ENCODE measurements around the gene C1R. TPM values are rescaled to one million over a fixed set of nuclear protein-coding genes. Genes with fewer than 3 reads are reported as not detected.

Gene C1R
- total RNA-seq, 1 experiment from 2014 or later: 19.0 TPM

DNA sequence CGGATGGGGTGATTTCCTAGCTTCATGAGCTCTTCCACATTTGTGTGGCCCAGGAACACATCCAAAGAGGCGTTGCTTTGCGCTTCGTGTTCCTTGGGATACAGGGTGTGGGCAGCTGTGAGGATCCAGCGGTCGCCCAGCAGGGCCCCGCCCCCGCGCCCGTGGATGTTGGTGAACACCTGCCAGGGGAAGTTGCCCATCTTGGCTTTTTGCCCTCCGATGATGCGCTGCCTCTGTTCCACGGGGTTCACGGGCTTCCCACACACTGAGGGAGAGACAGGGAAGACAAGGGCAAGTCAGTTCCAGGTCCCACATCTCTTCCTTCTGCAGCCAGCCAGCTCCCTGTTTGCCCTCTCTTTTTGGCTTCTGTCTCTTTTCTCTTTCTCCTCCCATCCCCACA is 11.2 kb downstream of the C1R start:
- no peak for DNase-seq (ENCODE audit: low read depth)
- in situ Hi-C loops (cut with HindIII; ENCODE audit: low pct_unique_long_range_greater_than_20kb, low sequenced_read_pairs): no loop called here

- peak; percentile 38 for DNase-seq (ENCODE audit: low read depth)
- in situ Hi-C loops (cut with HindIII; ENCODE audit: low pct_unique_long_range_greater_than_20kb, low sequenced_read_pairs): no loop called here
Measured at GRCh38 chr12:7079826-7080125, 12.5 kb downstream of the C1R start.

DNA sequence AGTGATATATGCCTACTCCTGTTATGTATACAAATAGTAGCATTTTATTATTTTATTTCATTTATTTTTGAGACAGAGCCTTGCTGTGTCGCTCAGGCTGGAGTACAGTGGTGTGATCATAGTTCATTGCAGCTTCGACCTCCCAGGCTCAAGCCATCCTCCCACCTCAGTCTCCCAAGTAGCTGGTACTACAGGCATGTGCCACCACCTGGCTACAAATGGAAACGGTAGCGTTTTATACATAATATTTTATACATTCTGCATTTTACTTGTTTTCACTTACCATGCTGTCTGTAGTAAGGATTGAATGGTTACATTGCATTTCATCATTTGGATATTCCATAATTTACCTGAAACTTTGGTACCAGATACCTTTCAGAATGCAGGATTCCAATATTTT is 14.1 kb downstream of the C1R start:
- in situ Hi-C loops (cut with HindIII; ENCODE audit: low pct_unique_long_range_greater_than_20kb, low sequenced_read_pairs): no loop called here
- no peak for DNase-seq (ENCODE audit: low read depth)

GRCh38 chr12:7076493-7076892 is 15.8 kb downstream of the C1R start:
- in situ Hi-C loops (cut with HindIII; ENCODE audit: low pct_unique_long_range_greater_than_20kb, low sequenced_read_pairs): no loop called here
- no peak for DNase-seq (ENCODE audit: low read depth)

DNA sequence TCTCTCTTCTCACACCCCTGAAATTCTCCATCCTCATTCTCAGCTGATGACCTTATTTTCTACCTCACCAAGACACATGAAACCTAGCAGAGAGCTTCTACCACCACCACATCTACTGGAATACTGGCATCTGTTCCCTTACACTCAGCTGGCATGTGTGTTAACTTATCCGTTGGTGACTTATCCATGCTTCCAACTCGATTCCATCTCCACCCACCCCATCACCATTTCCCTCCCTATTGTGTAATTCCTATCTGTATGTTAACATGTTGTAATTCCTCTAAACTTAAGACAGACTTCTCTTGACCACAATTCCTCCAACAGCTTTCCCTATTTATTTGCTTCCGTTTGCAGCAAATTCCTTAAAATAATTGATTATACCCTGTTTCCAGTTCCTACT is 16.3 kb downstream of the C1R start:
- in situ Hi-C loops (cut with HindIII; ENCODE audit: low pct_unique_long_range_greater_than_20kb, low sequenced_read_pairs): no loop called here
- DNase-seq (ENCODE audit: low read depth): no peak

GRCh38 chr12:7075518-7075917 is 16.7 kb downstream of the C1R start:
- in situ Hi-C loops (cut with HindIII; ENCODE audit: low pct_unique_long_range_greater_than_20kb, low sequenced_read_pairs): no loop called here
- no peak for DNase-seq (ENCODE audit: low read depth)

DNA sequence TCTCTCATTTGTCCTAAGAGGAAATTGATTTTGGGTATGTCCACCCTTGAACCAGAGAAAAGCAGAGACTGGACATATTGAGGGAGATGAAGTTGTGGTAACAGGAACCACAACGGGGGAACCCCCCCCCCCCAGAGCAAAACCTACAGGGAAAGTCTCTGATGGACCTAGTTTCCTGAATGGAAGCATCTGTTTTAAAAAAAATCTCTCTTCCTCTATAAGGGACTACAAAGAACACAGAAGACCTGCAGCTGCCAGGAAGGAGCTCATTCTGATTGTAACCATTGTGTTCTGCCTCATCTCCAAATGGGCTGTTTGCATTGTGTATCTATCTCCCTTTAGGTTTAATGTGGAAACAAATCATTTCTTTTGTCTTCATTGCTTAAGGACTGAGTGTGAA is 18.3 kb downstream of the C1R start:
- DNase-seq (ENCODE audit: low read depth): no peak
- in situ Hi-C loops (cut with HindIII; ENCODE audit: low pct_unique_long_range_greater_than_20kb, low sequenced_read_pairs): no loop called here

GRCh38 chr12:7072554-7072953 is 19.7 kb downstream of the C1R start:
- DNase-seq (ENCODE audit: low read depth): no peak
- in situ Hi-C loops (cut with HindIII; ENCODE audit: low pct_unique_long_range_greater_than_20kb, low sequenced_read_pairs): no loop called here

DNA sequence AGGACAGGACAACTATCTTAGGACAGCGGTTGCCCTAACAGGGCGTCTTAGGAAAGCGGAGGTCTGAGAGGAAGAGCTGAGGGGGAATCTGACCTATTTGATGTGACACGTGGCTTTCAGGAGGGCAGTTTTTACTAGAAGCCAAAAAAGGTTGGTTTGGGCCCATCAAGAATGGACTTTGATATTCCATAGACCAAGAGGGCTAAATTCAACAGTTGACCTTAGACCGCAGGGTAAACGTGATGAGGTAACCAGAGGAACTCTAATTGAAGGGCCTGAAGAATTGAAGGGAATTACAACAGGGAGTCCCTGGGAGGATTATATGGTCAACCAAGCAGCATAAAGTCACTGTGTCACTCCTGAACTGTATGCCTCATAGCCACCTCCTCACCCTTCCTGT is 20.2 kb downstream of the C1R start:
- in situ Hi-C loops (cut with HindIII; ENCODE audit: low pct_unique_long_range_greater_than_20kb, low sequenced_read_pairs): no loop called here
- DNase-seq (ENCODE audit: low read depth): no peak

GRCh38 chr12:7069386-7069785 is 22.9 kb downstream of the C1R start:
- DNase-seq (ENCODE audit: low read depth): no peak
- in situ Hi-C loops (cut with HindIII; ENCODE audit: low pct_unique_long_range_greater_than_20kb, low sequenced_read_pairs): no loop called here

DNA sequence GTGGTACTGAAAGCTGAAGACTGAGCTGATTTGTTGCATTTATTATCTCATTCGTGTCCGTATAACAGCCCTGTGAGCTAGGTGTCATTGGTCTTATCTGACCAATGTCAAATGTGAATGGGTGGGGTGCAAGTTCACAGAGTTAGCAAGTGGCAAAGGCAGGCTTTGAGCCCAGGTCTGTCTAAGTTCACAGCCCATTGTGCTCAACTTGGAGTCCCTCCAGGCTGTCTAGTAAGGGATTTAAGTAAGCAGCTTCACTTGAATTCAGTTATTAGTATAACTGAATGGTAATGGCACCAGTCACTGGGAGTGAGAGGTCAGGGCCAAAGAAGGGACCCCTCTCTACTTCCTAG is 23.3 kb downstream of the C1R start:
- in situ Hi-C loops (cut with HindIII; ENCODE audit: low pct_unique_long_range_greater_than_20kb, low sequenced_read_pairs): no loop called here
- no peak for DNase-seq (ENCODE audit: low read depth)

GRCh38 chr12:7068240-7068993 is 23.8 kb downstream of the C1R start:
- in situ Hi-C loops (cut with HindIII; ENCODE audit: low pct_unique_long_range_greater_than_20kb, low sequenced_read_pairs): no loop called here
- DNase-seq (ENCODE audit: low read depth): no peak

GRCh38 chr12:7067096-7067495 is 25.1 kb downstream of the C1R start:
- in situ Hi-C loops (cut with HindIII; ENCODE audit: low pct_unique_long_range_greater_than_20kb, low sequenced_read_pairs): no loop called here
- DNase-seq (ENCODE audit: low read depth): no peak

- in situ Hi-C loops (cut with HindIII; ENCODE audit: low pct_unique_long_range_greater_than_20kb, low sequenced_read_pairs): no loop called here
- no peak for DNase-seq (ENCODE audit: low read depth)
Measured at GRCh38 chr12:7066596-7066995, 25.6 kb downstream of the C1R start.

GRCh38 chr12:7065073-7065623 is 27.1 kb downstream of the C1R start:
- in situ Hi-C loops (cut with HindIII; ENCODE audit: low pct_unique_long_range_greater_than_20kb, low sequenced_read_pairs): no loop called here
- no peak for DNase-seq (ENCODE audit: low read depth)

DNA sequence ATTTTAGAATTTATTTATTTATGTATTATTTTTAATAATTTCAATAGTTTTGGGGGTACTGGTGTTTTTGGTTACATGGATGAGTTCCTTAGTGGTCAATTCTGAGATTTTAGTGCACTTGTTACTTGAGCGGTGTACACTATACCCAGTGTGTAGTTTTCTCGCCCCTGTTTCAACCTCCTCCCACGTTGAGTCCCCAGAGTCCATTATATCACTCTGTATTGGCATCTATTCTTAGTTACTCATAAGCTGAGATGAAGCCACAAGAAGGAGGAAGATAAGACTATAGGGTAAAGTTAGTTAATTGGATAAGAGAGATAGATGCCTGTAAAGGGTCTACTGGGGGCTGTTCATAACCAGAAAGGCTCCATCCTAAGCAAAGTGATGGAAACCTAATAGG is 27.7 kb downstream of the C1R start:
- no peak for DNase-seq (ENCODE audit: low read depth)
- in situ Hi-C loops (cut with HindIII; ENCODE audit: low pct_unique_long_range_greater_than_20kb, low sequenced_read_pairs): no loop called here

GRCh38 chr12:7061596-7061995 is 30.6 kb downstream of the C1R start:
- in situ Hi-C loops (cut with HindIII; ENCODE audit: low pct_unique_long_range_greater_than_20kb, low sequenced_read_pairs): no loop called here
- DNase-seq (ENCODE audit: low read depth): no peak

DNA sequence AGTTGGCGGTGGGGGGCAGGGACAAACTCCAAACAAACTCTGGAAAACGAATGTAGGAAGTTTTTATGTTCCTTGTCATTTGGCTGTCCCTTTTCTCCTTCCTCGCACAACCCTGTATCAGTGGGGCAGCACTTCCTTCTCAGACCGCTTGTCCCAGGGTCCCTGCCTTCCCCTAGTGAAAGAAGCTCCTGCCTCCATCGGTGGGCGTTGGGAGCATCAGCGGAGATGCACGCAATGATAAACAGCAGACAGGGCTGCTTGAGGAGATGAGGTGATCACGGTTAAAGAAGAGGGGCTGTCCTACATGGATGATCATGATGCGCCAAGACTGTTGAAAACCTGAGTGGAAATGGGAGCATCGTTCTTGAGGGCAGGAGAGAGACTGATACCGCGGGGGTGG is 31.1 kb downstream of the C1R start:
- in situ Hi-C loops (cut with HindIII; ENCODE audit: low pct_unique_long_range_greater_than_20kb, low sequenced_read_pairs): no loop called here
- DNase-seq (ENCODE audit: low read depth): no peak

DNA sequence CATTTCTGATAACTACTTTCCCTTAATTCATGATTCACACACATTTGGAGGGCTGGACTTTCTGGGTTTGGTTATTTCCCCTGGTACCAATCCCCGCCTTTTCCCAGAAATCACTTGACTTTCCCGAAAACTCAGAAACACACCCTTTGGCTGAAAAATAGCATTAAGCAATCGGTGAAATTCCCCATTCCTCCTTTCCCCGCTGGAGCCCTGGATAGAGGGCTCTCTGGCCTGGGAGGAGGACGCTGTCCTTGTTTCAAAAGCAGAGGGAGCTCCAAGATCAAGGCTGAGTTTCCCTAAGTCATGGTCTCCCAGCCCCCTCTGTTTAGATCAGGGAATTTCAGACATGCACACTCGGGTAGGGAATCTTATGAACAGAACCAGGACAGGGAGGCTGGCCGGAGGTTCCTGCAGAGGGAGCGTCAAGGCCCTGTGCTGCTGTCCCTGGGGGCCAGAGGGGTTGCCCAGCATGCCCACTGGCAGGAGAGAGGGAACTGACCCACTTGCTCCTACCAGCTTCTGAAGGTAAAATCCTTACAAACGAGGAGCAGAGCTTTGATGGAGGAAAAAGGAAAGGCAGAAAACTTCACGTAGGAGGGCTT is 31.8 kb downstream of the C1R start, which contains the start of gene C1S:
Gene C1S (plus strand): TSS at position 366 of the 602 bp plus-strand sequence. CDS start 1,195 bp downstream, outside the sequence.
- in situ Hi-C loops (cut with HindIII; ENCODE audit: low pct_unique_long_range_greater_than_20kb, low sequenced_read_pairs): no loop called here

DNA sequence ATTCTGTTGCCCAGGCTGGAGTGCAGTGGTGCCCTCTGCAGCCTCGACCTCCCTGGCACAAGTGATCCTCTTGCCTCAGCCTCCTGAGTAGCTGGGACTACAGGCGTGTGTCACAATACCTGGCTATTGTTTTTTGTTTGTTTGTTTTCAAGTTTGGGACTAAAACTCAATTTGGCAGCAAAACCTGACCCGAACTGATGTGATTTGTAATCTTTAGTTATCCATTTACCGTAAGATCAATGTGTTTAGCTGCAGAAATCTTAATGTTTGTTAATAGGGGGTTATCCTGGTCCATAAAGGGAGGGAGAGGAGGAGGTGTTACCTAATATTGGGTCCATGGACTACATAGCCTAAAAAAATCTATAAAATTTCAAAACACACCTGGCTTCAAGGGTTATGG is 32.5 kb downstream of the C1R start:
- in situ Hi-C loops (cut with HindIII; ENCODE audit: low pct_unique_long_range_greater_than_20kb, low sequenced_read_pairs): no loop called here
- DNase-seq (ENCODE audit: low read depth): no peak

More for the DNA sequence above, 31.8 kb downstream of the C1R start, which contains the start of gene C1S:
- DNase-seq (ENCODE audit: low read depth): peak; percentile 72
